Activated naive CD4-positive, alpha-beta T cell treated with anti-CD3 and anti-CD28 coated beads for 36 hours (primary cell): ENCODE measurements around the gene ORC1. TPM values are rescaled to one million over a fixed set of nuclear protein-coding genes. Genes with fewer than 3 reads are reported as not detected.

Experiments
- CTCF ChIA-PET: fragments of 350-600 bp; sonication (Branson Sonifier 250); formaldehyde crosslinking; loops from one replicate; lab custom pipeline; 2021; ENCODE audit warnings: antibody characterized with exemption; lab: Charles Lee
- DNase-seq: peaks from one replicate; pipeline ENCODE4 v3.0.0-alpha.2; 2020
- H3K27ac Mint-ChIP-seq: one replicate; pipeline ENCODE4 v1.8.0; 2021; ENCODE audit warnings: mild to moderate bottlenecking, mixed read lengths
- H3K27me3 Mint-ChIP-seq: one replicate; pipeline ENCODE4 v1.8.0; 2021; ENCODE audit warnings: low read depth, mixed read lengths
- H3K36me3 Mint-ChIP-seq: one replicate; pipeline ENCODE4 v1.8.0; 2021; ENCODE audit warnings: low read depth, mixed read lengths
- H3K4me1 Mint-ChIP-seq: one replicate; pipeline ENCODE4 v1.8.0; 2021; ENCODE audit warnings: low read depth, mixed read lengths
- H3K4me3 Mint-ChIP-seq: one replicate; pipeline ENCODE4 v1.8.0; 2021; ENCODE audit warnings: mild to moderate bottlenecking, moderate library complexity, mixed read lengths
- H3K9me3 Mint-ChIP-seq: one replicate; pipeline ENCODE4 v1.8.0; 2021; ENCODE audit warnings: mixed read lengths
- intact Hi-C: fragments of 100-400 bp; cut with micrococcal nuclease; formaldehyde crosslinking; loops from one replicate; pipeline ENCODE4 v1.15.1; 2023
- total RNA-seq, 2 experiments: library from RNA; stranded (reverse); gene quantifications; one replicate each; pipeline ENCODE4 v1.2.3, GENCODE V29; 2021

ORC1 gene
- total RNA-seq, 2 experiments from 2014 or later, result 46.9 to 49.3 TPM

DNA sequence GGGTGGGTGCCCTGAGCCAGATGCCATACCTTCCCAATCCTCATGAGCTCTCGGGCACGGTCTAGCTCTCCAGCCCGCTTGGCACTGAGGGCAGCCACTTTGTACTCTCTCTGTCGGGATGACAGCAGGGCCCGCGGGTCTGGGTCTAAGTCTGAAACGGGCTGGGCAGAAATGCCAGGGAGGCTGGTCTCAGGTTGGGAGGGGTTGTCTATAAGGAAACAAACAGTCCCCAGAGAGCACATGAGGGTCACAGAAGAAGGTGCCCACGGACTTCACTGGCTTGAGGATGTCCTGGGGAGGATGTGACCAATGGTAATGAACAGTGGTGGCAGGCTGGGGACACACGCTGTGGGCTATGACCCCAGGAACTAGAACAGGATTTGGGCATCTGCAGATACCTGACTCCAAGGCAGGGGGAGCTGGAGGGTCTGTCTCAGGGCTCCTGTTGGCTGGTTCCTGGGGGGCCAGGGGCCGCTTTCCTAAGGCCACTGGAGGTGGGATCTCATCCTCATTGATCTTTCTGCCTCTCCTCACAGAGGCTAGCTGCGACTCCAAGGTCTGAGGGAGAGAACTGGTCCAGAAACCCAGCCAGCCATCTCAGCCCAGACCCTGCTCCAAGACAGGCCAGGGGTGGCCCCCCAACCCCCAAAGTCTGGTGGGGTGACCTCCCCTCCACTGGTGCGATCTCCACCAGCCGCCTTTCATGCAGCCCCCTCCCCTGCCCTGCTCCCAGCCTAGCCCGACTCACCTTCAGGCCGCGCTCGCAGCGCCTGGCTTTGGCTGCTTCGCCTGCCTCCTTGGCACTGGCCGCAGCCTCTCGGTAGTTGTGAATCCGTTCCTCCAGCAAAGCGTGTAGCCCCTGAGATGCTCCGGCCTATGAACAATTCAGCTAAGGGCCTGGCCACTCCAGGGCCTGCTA, 44.3 kb downstream of the ORC1 start:
- CTCF ChIA-PET, result no interaction called here
- intact Hi-C loops, result no loop called here

GRCh38 chr1:52358851-52359497, 45.2 kb downstream of the ORC1 start:
- Mint-ChIP-seq H3K27ac (no peak overlapping the region), H3K27me3 (no peaks in the 10 kb centered on the region), H3K9me3 (no peaks in the 10 kb centered on the region), H3K4me1 (peaks cover 14% of the 10 kb centered on the region), H3K36me3 (peaks cover 37% of the 10 kb centered on the region), H3K4me3 (no peak overlapping the region)
- no peak for DNase-seq
- CTCF ChIA-PET, result no interaction called here
- intact Hi-C loops, result no loop called here

More for the DNA sequence above, 44.3 kb downstream of the ORC1 start:
- Mint-ChIP-seq H3K9me3 (no peaks in the 10 kb centered on the region), H3K27me3 (no peaks in the 10 kb centered on the region), H3K36me3 (peaks cover 34% of the 10 kb centered on the region), H3K4me3 (no peak overlapping the region), H3K27ac (no peak overlapping the region), H3K4me1 (peaks cover 22% of the 10 kb centered on the region)
- no peak for DNase-seq

DNA sequence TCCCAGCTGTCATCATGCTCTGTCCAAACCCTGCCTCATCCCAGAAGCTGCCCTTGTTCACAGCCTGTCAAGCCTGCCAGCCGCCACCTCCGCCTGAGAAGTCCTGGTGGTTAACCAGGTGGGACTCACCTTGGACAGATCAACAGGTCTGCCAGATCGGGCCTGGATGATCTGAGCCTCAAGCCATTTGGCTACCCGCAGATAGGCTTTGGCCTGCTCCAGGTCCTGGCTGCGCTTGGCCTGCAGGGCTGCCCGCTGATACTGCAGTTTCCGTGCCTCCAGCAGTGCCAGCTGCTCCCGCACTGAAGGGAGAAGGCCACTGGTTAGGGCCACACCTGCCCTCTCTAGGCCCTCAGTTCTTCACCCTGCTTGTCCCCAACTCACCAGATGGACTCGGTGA, 46.8 kb downstream of the ORC1 start:
- peaks cover 40% of the 10 kb centered on the region for H3K36me3 Mint-ChIP-seq
- H3K27ac Mint-ChIP-seq, result no peak overlapping the region
- DNase-seq, result no peak
- H3K9me3 Mint-ChIP-seq, result no peaks in the 10 kb centered on the region
- peaks cover 3% of the 10 kb centered on the region for H3K4me1 Mint-ChIP-seq
- intact Hi-C loops, result no loop called here
- H3K4me3 Mint-ChIP-seq, result no peak overlapping the region
- CTCF ChIA-PET, result interaction anchor here (0.6 kb wide), 1 partner anchor 113 kb away, joined by 3 read pairs; no protein-coding TSS in a partner anchor
- H3K27me3 Mint-ChIP-seq, result no peaks in the 10 kb centered on the region

DNA sequence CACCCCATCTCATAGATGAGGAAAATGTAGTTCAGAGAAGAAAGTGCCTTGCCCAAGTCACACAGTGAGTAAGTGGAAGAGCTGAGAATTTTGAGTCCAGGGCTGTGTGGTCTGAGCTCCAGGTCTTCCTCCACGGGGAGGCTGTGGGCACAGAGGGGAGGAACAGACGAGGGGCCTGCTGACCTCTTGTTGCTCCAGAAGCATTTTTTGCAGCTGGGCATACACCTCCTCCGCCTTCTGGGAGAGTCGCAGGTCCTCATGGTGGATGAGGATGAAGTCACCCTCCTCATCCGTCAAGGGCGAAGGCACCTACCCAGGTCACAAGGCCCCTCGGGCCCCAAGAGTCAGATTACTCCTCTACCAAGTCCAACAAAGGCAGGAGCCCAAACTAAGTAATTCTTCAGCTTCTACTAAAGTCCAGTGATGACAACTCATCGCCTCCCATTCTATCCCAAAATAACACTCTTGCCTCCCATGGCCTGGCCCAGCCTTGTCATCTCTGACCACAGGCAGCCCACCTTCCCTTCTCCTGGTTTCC, 47.3 kb downstream of the ORC1 start:
- Mint-ChIP-seq H3K27me3 (no peaks in the 10 kb centered on the region), H3K36me3 (peaks cover 40% of the 10 kb centered on the region), H3K27ac (no peak overlapping the region), H3K4me1 (peaks cover 2% of the 10 kb centered on the region), H3K4me3 (no peak overlapping the region), H3K9me3 (no peaks in the 10 kb centered on the region)
- CTCF ChIA-PET, result no interaction called here
- intact Hi-C loops, result no loop called here
- DNase-seq, result no peak

DNA sequence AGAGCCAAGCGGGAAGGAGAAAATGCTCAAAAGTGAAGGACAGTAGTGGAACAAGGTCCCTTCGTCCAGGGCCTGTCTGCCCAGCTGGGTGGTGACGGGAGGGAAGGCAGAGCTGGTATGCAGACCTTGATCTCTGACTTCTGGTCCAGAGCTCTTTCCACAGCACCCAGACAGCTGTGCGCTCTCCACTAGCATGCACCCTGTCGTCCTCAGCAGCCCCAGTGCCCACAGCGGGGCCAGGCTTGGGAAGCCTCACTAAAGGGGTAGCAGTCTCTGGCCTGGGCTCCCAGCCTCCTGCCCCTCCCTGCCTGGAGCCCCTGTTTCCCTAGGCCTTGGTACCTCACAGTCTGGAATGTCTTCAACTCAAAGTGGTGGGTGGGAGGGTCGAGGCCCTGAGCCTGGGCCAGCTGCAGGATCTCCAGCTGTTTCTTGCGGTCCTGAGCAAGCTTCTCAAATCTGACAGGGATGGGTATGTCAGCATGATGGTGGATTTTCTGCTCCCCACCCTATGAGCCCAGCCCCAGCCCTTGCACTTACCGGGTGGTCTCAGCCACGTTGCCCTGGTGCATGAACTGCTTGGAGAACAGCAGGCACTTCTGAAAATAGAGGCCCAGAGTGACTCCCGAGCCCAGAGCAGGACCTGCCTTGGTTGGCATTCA, 48.2 kb downstream of the ORC1 start:
- CTCF ChIA-PET, result no interaction called here
- Mint-ChIP-seq H3K27ac (no peak overlapping the region), H3K4me1 (no peaks in the 10 kb centered on the region), H3K9me3 (no peaks in the 10 kb centered on the region), H3K4me3 (no peak overlapping the region), H3K27me3 (no peaks in the 10 kb centered on the region), H3K36me3 (peaks cover 33% of the 10 kb centered on the region)
- DNase-seq, result no peak
- intact Hi-C loops, result no loop called here

- Mint-ChIP-seq H3K36me3 (peaks cover 31% of the 10 kb centered on the region), H3K9me3 (no peaks in the 10 kb centered on the region), H3K27me3 (no peaks in the 10 kb centered on the region), H3K4me3 (no peak overlapping the region), H3K27ac (peak overlapping the region; percentile 41), H3K4me1 (no peaks in the 10 kb centered on the region)
- DNase-seq, result no peak
- CTCF ChIA-PET, result no interaction called here
- intact Hi-C loops, result no loop called here
Measured at GRCh38 chr1:52355436-52355835, 48.8 kb downstream of the ORC1 start.

- H3K36me3 Mint-ChIP-seq, result peaks cover 24% of the 10 kb centered on the region
- peaks cover 3% of the 10 kb centered on the region for H3K4me1 Mint-ChIP-seq
- no peaks in the 10 kb centered on the region for H3K9me3 Mint-ChIP-seq
- no peak for DNase-seq
- CTCF ChIA-PET, result no interaction called here
- no peak overlapping the region for H3K4me3 Mint-ChIP-seq
- intact Hi-C loops, result no loop called here
- H3K27me3 Mint-ChIP-seq, result no peaks in the 10 kb centered on the region
- H3K27ac Mint-ChIP-seq, result no peak overlapping the region
Measured at GRCh38 chr1:52352690-52353089, 51.5 kb downstream of the ORC1 start.

DNA sequence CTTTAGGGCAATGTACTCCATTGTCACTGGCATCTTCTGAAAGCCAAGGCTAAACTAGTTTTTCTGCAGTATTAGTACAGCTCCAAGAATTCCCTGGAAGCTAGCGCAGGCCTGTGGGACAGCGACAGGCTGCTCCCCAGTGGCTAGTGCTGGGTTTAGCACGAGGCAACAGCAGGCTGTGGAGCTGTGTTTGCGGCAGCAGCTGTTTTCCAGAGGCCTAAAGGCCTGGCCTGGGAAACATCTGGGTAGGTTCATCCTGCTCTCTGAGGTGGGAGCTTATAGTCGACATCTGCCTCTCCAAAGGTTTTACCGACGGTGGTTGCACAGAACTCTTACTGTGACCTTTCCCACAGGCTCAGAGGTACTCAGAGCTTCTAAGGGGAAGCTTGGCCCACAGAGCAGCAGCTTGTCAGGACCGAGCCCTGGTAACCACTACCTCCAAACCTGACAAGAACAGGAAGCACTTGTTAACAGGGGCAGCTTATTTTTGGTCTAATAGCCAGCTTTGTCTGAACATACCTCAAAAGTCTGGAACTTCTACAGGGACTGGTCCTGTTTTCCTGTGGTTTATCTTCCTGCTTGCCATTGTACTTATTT, 55.4 kb downstream of the ORC1 start:
- no peak for DNase-seq
- CTCF ChIA-PET, result interaction anchor here (0.6 to 1.4 kb wide), 4 partner anchors 13 to 135 kb away, joined by 3 to 5 read pairs (median 3); no protein-coding TSS in a partner anchor
- Mint-ChIP-seq H3K4me1 (peaks cover 6% of the 10 kb centered on the region), H3K27me3 (no peaks in the 10 kb centered on the region), H3K36me3 (peaks cover 4% of the 10 kb centered on the region), H3K27ac (no peak overlapping the region), H3K4me3 (no peak overlapping the region), H3K9me3 (no peaks in the 10 kb centered on the region)
- intact Hi-C loops, result no loop called here

- Mint-ChIP-seq H3K36me3 (peaks cover 1% of the 10 kb centered on the region), H3K27me3 (no peaks in the 10 kb centered on the region), H3K4me1 (peaks cover 6% of the 10 kb centered on the region), H3K4me3 (no peak overlapping the region), H3K27ac (no peak overlapping the region), H3K9me3 (no peaks in the 10 kb centered on the region)
- intact Hi-C loops, result no loop called here
- no peak for DNase-seq
- CTCF ChIA-PET, result no interaction called here
Measured at GRCh38 chr1:52346653-52347052, 57.6 kb downstream of the ORC1 start.

- no peaks in the 10 kb centered on the region for H3K9me3 Mint-ChIP-seq
- H3K4me1 Mint-ChIP-seq, result peaks cover 6% of the 10 kb centered on the region
- intact Hi-C loops, result no loop called here
- no peak overlapping the region for H3K4me3 Mint-ChIP-seq
- no peak overlapping the region for H3K27ac Mint-ChIP-seq
- no peak for DNase-seq
- CTCF ChIA-PET, result no interaction called here
- H3K36me3 Mint-ChIP-seq, result peaks cover 1% of the 10 kb centered on the region
- H3K27me3 Mint-ChIP-seq, result no peaks in the 10 kb centered on the region
Measured at GRCh38 chr1:52345252-52345651, 59.0 kb downstream of the ORC1 start.

GRCh38 chr1:52343979-52344378, 60.2 kb downstream of the ORC1 start:
- no peak for DNase-seq
- H3K27ac Mint-ChIP-seq, result no peak overlapping the region
- no peaks in the 10 kb centered on the region for H3K36me3 Mint-ChIP-seq
- no peak overlapping the region for H3K4me3 Mint-ChIP-seq
- CTCF ChIA-PET, result no interaction called here
- H3K4me1 Mint-ChIP-seq, result peaks cover 6% of the 10 kb centered on the region
- no peaks in the 10 kb centered on the region for H3K9me3 Mint-ChIP-seq
- H3K27me3 Mint-ChIP-seq, result no peaks in the 10 kb centered on the region
- intact Hi-C loops, result no loop called here

DNA sequence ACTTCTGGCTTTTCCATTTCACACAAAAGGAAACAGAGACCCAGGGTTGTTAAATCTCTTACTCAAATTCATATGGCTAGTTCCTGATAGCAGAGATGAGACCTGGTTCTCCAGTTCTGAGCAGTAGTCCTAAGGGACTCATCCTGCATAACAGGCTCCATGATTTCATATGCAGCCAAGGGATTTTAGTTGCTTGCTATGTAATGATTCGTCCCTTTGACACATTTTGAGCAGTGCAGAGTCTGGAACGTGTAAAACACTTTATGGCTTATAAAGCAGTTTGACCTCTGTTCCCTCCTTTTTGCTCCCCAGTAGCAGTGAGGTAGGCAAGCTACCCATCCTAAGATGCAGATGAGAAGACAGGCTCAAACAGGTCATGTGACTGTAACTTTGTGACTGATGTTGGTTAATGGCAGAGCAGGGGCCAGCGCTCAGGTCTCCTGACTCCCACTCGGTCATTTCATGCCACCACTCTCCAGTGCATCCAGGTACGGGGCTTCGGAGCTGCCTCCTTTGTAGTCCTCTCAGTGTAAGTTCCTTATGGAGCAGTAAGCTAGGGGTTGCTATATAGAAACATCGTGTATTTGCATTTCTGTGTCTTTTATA, 62.5 kb downstream of the ORC1 start:
- Mint-ChIP-seq H3K4me1 (no peaks in the 10 kb centered on the region), H3K9me3 (no peaks in the 10 kb centered on the region), H3K27me3 (no peaks in the 10 kb centered on the region), H3K4me3 (no peak overlapping the region), H3K36me3 (peaks cover 3% of the 10 kb centered on the region), H3K27ac (no peak overlapping the region)
- intact Hi-C loops, result no loop called here
- no peak for DNase-seq
- CTCF ChIA-PET, result no interaction called here
